K562 (cell line): ENCODE data around the gene CNTRL. TPM values are rescaled to one million over a fixed set of nuclear protein-coding genes. Genes with fewer than 3 reads are reported as not detected.

Experiments
- BCL6 ChIP-seq: fragments of 250-450 bp; sonication (Bioruptor Pico); IDR thresholded peaks from 2 replicates; pipeline ENCODE4 v1.4.0; 2020
- ZBTB40 ChIP-seq, 2 experiments: fragments of 450-650 bp in 1 of 2; sonication (generic) in 1 of 2; formaldehyde crosslinking in 1 of 2; IDR thresholded peaks; 2 replicates each; pipeline versions ENCODE4 v1.7.1 to v1.9.0; 2016 to 2022; ENCODE audit warnings: inconsistent platforms in 1 of 2, mild to moderate bottlenecking in 1 of 2, missing genetic modification reagents in 1 of 2
- ZNF584 ChIP-seq: fragments of 200-800 bp; sonication (Bioruptor generic); IDR thresholded peaks from 2 replicates; pipeline ENCODE4 v1.6.1; 2016; ENCODE audit warnings: low read depth, mild to moderate bottlenecking, missing genetic modification characterization, missing compliant biosample characterization
- ZNF785 ChIP-seq: fragments of 250-450 bp; sonication (Bioruptor Pico); IDR thresholded peaks from 2 replicates; pipeline ENCODE4 v1.4.0; 2020; ENCODE audit warnings: mild to moderate bottlenecking
- polyA plus RNA-seq, 8 experiments: library from polyadenylated mRNA; depleted of rRNA in 4 of 8; stranded (reverse) in 5 of 8; unstranded in 3 of 8; fragments of >200 nt; fragmentation: Nextera tagmentation in 2 of 8; fragmentation: Illumina TruSeq in 1 of 8; extraction: Ambion mirVana in 2 of 8; extraction: Trizol in 1 of 8; gene quantifications; 2 replicates each; pipeline versions ENCODE4 v1.2.1 to v1.2.3, GENCODE V29; 2011 to 2014; ENCODE audit warnings: inconsistent platforms in 1 of 8, missing spikeins in 1 of 8
- total RNA-seq, 7 experiments: library from RNA; depleted of rRNA in 6 of 7; stranded (reverse); fragments of >200 nt in 6 of 7; fragmentation: Illumina TruSeq in 2 of 7; extraction: Trizol in 2 of 7; gene quantifications; 2 replicates each; pipeline versions ENCODE4 v1.2.1 to v1.2.3, GENCODE V29; 2011 to 2021; ENCODE audit warnings: low replicate concordance in 1 of 7
- TF ChIP-seq, protein P1 (sequence below), 2 experiments: fragments of 450-650 bp; formaldehyde crosslinking in 1 of 2; IDR thresholded peaks; 2 replicates each; pipeline versions ENCODE4 v1.4.0 to v1.6.1; 2014 to 2020; ENCODE audit warnings: mild to moderate bottlenecking in 2 of 2, borderline replicate concordance in 1 of 2, low read depth in 1 of 2

CNTRL gene
- total and polyA plus RNA-seq, 9 of the 15 experiments (the other 6 are each of a cell fraction or from before 2014, with no cell fraction given) = 9.2 to 28.9 (median 20.5) TPM

DNA sequence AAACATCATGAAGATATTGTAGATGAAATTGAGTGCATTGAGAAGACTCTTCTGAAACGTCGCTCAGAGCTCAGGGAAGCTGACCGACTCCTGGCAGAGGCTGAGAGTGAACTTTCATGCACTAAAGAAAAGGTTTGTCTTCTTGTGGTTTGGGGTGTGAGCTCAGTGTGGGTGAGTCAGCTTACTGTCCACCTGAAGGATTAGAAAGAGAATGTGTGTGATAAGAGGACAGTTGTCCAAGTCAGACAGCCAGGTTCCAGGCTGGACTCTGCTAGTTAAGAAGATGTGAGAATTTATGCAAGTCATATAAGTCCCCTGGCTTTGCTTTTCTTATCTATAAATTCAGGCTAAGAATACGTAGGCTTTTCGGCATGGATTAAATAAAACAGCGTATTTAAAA lies 80.0 kb downstream of the CNTRL start (continued):
- TF ChIP-seq, protein P1, sequence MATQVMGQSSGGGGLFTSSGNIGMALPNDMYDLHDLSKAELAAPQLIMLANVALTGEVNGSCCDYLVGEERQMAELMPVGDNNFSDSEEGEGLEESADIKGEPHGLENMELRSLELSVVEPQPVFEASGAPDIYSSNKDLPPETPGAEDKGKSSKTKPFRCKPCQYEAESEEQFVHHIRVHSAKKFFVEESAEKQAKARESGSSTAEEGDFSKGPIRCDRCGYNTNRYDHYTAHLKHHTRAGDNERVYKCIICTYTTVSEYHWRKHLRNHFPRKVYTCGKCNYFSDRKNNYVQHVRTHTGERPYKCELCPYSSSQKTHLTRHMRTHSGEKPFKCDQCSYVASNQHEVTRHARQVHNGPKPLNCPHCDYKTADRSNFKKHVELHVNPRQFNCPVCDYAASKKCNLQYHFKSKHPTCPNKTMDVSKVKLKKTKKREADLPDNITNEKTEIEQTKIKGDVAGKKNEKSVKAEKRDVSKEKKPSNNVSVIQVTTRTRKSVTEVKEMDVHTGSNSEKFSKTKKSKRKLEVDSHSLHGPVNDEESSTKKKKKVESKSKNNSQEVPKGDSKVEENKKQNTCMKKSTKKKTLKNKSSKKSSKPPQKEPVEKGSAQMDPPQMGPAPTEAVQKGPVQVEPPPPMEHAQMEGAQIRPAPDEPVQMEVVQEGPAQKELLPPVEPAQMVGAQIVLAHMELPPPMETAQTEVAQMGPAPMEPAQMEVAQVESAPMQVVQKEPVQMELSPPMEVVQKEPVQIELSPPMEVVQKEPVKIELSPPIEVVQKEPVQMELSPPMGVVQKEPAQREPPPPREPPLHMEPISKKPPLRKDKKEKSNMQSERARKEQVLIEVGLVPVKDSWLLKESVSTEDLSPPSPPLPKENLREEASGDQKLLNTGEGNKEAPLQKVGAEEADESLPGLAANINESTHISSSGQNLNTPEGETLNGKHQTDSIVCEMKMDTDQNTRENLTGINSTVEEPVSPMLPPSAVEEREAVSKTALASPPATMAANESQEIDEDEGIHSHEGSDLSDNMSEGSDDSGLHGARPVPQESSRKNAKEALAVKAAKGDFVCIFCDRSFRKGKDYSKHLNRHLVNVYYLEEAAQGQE (IDR thresholded peaks at IDR 0.05; ENCODE audit: borderline replicate concordance) = peak; percentile 60
- TF ChIP-seq, protein P1 (CRISPR knock-in tag; IDR thresholded peaks at IDR 0.05; ENCODE audit: low read depth) = no peak
- no peak for TF ChIP-seq ZNF584 (CRISPR knock-in tag)
- TF ChIP-seq ZBTB40 (IDR thresholded peaks at IDR 0.05) = no peak
- no peak for TF ChIP-seq ZBTB40 (CRISPR knock-in tag; IDR thresholded peaks at IDR 0.05)
- no peak for TF ChIP-seq BCL6 (CRISPR knock-in tag)
- TF ChIP-seq ZNF785 (CRISPR knock-in tag) = no peak
